Endothelial cell of umbilical vein (primary cell): ENCODE data around the gene GJE1. TPM values are rescaled to one million over a fixed set of nuclear protein-coding genes. Genes with fewer than 3 reads are reported as not detected.

ENCODE experiments used
- BruUV-seq: library from RNA; stranded (reverse); fragments of 400-500 nt; replicated peaks from 2 replicates; lab custom pipeline; 2021; lab: Mats Ljungman, UMichigan
- CTCF ChIA-PET: fragments of 300-600, 350-600 bp; sonication (Branson Sonifier 250); formaldehyde crosslinking; loops from one replicate; lab custom pipeline; 2021; ENCODE audit warnings: antibody characterized with exemption, inconsistent platforms; lab: Charles Lee
- POLR2A ChIA-PET: fragments of 300-600, 350-600 bp; sonication (Branson Sonifier 250); formaldehyde crosslinking; loops from one replicate; lab custom pipeline; 2021; ENCODE audit warnings: antibody characterized with exemption, inconsistent platforms; lab: Charles Lee
- DNase-seq: peaks from one replicate; pipeline ENCODE4 v3.0.0-alpha.2; 2011; ENCODE audit warnings: low read depth, low spot score
- FAIRE-seq: peaks from 2 replicates; lab custom pipeline; 2011; peaks lifted over from hg19 to GRCh38; lab: Jason Lieb, UNC
- H2AFZ ChIP-seq: 2 replicates; pipeline ENCODE4 v1.6.0; 2012; ENCODE audit warnings: low read depth, low read length, control low read depth, inconsistent platforms
- H3K27ac ChIP-seq: 2 replicates; pipeline ENCODE4 v1.5.1; 2011; ENCODE audit warnings: low read depth, mild to moderate bottlenecking, control low read depth, low read length, moderate library complexity; ENCODE audit not compliant: insufficient read depth
- H3K27me3 ChIP-seq, 2 experiments: 2 replicates each; pipeline versions ENCODE4 v1.6.0 to v1.6.1; 2011; ENCODE audit warnings: low read length in 2 of 2, mixed read lengths in 1 of 2; ENCODE audit not compliant: control insufficient read depth in 2 of 2, insufficient read depth in 2 of 2
- H3K36me3 ChIP-seq, 2 experiments: 2 replicates in 1 of 2; 3 replicates in 1 of 2; pipeline ENCODE4 v1.5.1; 2011; ENCODE audit warnings: low read length in 2 of 2, mild to moderate bottlenecking in 1 of 2, moderate library complexity in 1 of 2; ENCODE audit not compliant: control insufficient read depth in 2 of 2, insufficient read depth in 2 of 2; ENCODE audit errors: extremely low read depth in 1 of 2
- H3K4me1 ChIP-seq: 3 replicates; pipeline ENCODE4 v1.5.1; 2011; ENCODE audit warnings: mild to moderate bottlenecking, low read length; ENCODE audit not compliant: control insufficient read depth, insufficient read depth; ENCODE audit errors: extremely low read depth
- H3K4me2 ChIP-seq: 2 replicates; pipeline ENCODE4 v1.6.1; 2011; ENCODE audit warnings: low read length, control low read depth, mixed read lengths; ENCODE audit not compliant: insufficient read depth
- H3K4me3 ChIP-seq, 3 experiments: fragments of 200-600 bp in 1 of 3; sonication (generic), shearing (Covaris generic) in 1 of 3; replicated peaks in 1 of 3; 2 replicates each; pipeline ENCODE4 v1.5.1; 2011 to 2016; ENCODE audit warnings: control low read depth in 3 of 3, low read length in 3 of 3, mild to moderate bottlenecking in 2 of 3, inconsistent platforms in 1 of 3, low read depth in 1 of 3, moderate library complexity in 1 of 3; ENCODE audit not compliant: insufficient read depth in 1 of 3
- H3K79me2 ChIP-seq: 2 replicates; pipeline ENCODE4 v1.6.0; 2012; ENCODE audit warnings: low read length, inconsistent platforms; ENCODE audit not compliant: control insufficient read depth, insufficient read depth
- H3K9ac ChIP-seq: replicated peaks from 2 replicates; pipeline ENCODE3; 2011; ENCODE audit warnings: low read length, control low read depth; ENCODE audit not compliant: insufficient read depth; ENCODE audit errors: extremely low read depth
- H3K9me1 ChIP-seq: replicated peaks from 3 replicates; pipeline ENCODE4 v1.6.0; 2011; ENCODE audit warnings: mild to moderate bottlenecking, low read length; ENCODE audit not compliant: control insufficient read depth, insufficient read depth; ENCODE audit errors: extremely low read depth
- H3K9me3 ChIP-seq: replicated peaks from 2 replicates; pipeline ENCODE4 v1.5.1; 2012; ENCODE audit warnings: low read length, inconsistent platforms; ENCODE audit not compliant: control insufficient read depth, insufficient read depth
- H4K20me1 ChIP-seq: replicated peaks from 2 replicates; pipeline ENCODE3; 2011; ENCODE audit warnings: mild to moderate bottlenecking, low read length; ENCODE audit not compliant: control insufficient read depth, insufficient read depth; ENCODE audit errors: extremely low read depth
- CTCF ChIP-seq, 2 donors: IDR thresholded peaks; 1 replicate in 1 of 2; 2 replicates in 1 of 2; pipeline ENCODE4 v1.5.1; 2011; ENCODE audit warnings: low read length in 2 of 2, mild to moderate bottlenecking in 2 of 2, moderate library complexity in 2 of 2, control low read depth in 1 of 2, inconsistent platforms in 1 of 2, low read depth in 1 of 2; ENCODE audit not compliant: insufficient read depth in 1 of 2; ENCODE audit errors: extremely low read depth in 1 of 2
- EZH2 ChIP-seq: IDR thresholded peaks from 2 replicates; pipeline ENCODE4 v1.6.1; 2012; ENCODE audit warnings: borderline replicate concordance, low read depth, mild to moderate bottlenecking, moderate library complexity, low read length, inconsistent platforms; ENCODE audit not compliant: severe bottlenecking
- FOS ChIP-seq: IDR thresholded peaks from 2 replicates; pipeline ENCODE4 v1.6.1; 2011; ENCODE audit warnings: mild to moderate bottlenecking, low read length, moderate library complexity, borderline replicate concordance; ENCODE audit not compliant: insufficient read depth
- JUN ChIP-seq: IDR thresholded peaks from 2 replicates; pipeline ENCODE4 v1.6.1; 2011; ENCODE audit warnings: borderline replicate concordance, low read depth; ENCODE audit not compliant: insufficient read length, insufficient read depth
- POLR2A ChIP-seq: IDR thresholded peaks from 2 replicates; pipeline ENCODE4 v1.6.1; 2012; ENCODE audit warnings: low read depth, mild to moderate bottlenecking, control low read depth, low read length
- POLR2AphosphoS5 ChIP-seq: IDR thresholded peaks from 2 replicates; pipeline ENCODE4 v1.6.1; 2012; ENCODE audit warnings: low read depth, mild to moderate bottlenecking, control low read depth, low read length, moderate library complexity; ENCODE audit not compliant: insufficient read depth
- dilution Hi-C: fragments of 300-500 bp; cut with MboI; formaldehyde crosslinking; loops from one replicate; pipeline ENCODE4 v1.15.0; 2019; ENCODE audit warnings: low sequenced_read_pairs; ENCODE audit not compliant: extremely low pct_ligation_motif_present
- intact Hi-C: fragments of 100-400 bp; cut with micrococcal nuclease; formaldehyde crosslinking; loops from one replicate; pipeline ENCODE4 v1.10.0; 2022
- polyA plus RNA-seq, 4 experiments: library from polyadenylated mRNA; depleted of rRNA in 3 of 4; stranded (reverse) in 3 of 4; unstranded in 1 of 4; fragments of >200 nt; gene quantifications; 2 replicates each; pipeline versions ENCODE4 v1.2.1 to v1.2.3, GENCODE V29; 2011 to 2012; ENCODE audit warnings: missing spikeins in 1 of 4
- total RNA-seq: library from RNA; stranded (reverse); gene quantifications from 2 replicates; pipeline ENCODE4 v1.2.3, GENCODE V29; 2021
- TF ChIP-seq, protein P1 (sequence below): IDR thresholded peaks from 2 replicates; pipeline ENCODE4 v1.6.1; 2011; ENCODE audit not compliant: insufficient read depth, insufficient read length

Gene GJE1
- total and polyA plus RNA-seq, 2 donors (not counting 3 experiments of a cell fraction or from before 2014, with no cell fraction given): not detected

DNA sequence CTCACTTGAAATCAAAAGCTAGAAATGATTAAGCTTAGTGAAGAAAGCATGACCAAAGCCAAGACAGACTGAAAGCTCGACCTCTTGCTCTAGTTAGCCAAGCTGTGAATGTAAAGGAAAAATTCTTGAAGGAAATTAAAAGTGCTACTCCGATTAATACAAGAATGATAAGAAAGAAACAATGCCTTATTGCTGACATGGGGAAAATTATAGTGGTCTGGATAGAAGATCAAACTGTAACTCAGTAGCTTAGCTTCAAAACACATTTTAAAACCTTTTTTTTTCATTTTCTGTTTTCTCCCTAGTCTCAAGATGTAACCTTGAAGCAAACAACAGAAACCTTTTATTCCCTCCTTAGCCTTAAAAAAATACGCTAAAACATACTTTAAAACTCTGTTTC is 11.4 kb upstream of the GJE1 start:
- BruUV-seq: no TSS peak
- CTCF ChIA-PET: interaction anchor here (0.8 to 1.8 kb wide), 3 partner anchors 21 to 87 kb away, joined by 3 to 11 read pairs (median 3); no protein-coding TSS in a partner anchor
- intact Hi-C loops: no loop called here

More for the DNA sequence above, 11.4 kb upstream of the GJE1 start:
- Histone ChIP-seq H3K9ac (no peak overlapping the region), H3K9me1 (no peaks in the 10 kb centered on the region), H3K4me3 (no peak overlapping the region), H3K27ac (no peak overlapping the region), H3K9me3 (no peaks in the 10 kb centered on the region), H3K79me2 (no peaks in the 10 kb centered on the region), H3K4me1 (no peaks in the 10 kb centered on the region), H3K27me3 (peaks cover 0 to 4% of the 10 kb centered on the region in 2 experiments), H3K4me2 (no peak overlapping the region), H2AFZ (no peak overlapping the region), H3K36me3 (no peaks in the 10 kb centered on the region), H4K20me1 (no peaks in the 10 kb centered on the region)
- dilution Hi-C loops: no loop called here
- FAIRE-seq: no peak
- DNase-seq: no peak
- POLR2A ChIA-PET: interaction anchor here (0.6 kb wide), 1 partner anchor 10 kb away, joined by 4 read pairs; no protein-coding TSS in a partner anchor
- no peak for TF ChIP-seq JUN
- TF ChIP-seq FOS: no peak
- no peak for TF ChIP-seq POLR2A
- TF ChIP-seq CTCF (IDR thresholded peaks at IDR 0.05; ENCODE audit: extremely low read depth in 1 of 2, insufficient read depth in 1 of 2, low read depth in 1 of 2, low read length in 2 of 2): no peak
- no peak for TF ChIP-seq POLR2AphosphoS5
- TF ChIP-seq, protein P1, sequence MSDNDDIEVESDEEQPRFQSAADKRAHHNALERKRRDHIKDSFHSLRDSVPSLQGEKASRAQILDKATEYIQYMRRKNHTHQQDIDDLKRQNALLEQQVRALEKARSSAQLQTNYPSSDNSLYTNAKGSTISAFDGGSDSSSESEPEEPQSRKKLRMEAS: no peak
- TF ChIP-seq EZH2: no peak
